ENCODE measurements around the gene ITGB1BP1.

Gene ITGB1BP1

GRCh38 chr2:9430316-9431293 is 7.3 kb upstream of the ITGB1BP1 start:
- TF ChIP-seq TEAD4 (IDR thresholded peaks at IDR 0.05): no peak
- no peak for TF ChIP-seq NFIC (IDR thresholded peaks at IDR 0.05)
- TF ChIP-seq FOXM1 (IDR thresholded peaks at IDR 0.05; ENCODE audit: borderline replicate concordance, low read depth): no peak
- TF ChIP-seq CEBPB (IDR thresholded peaks at IDR 0.05): no peak
- TF ChIP-seq TCF12 (IDR thresholded peaks at IDR 0.05; ENCODE audit: low read depth): no peak
- TF ChIP-seq CREB1 (IDR thresholded peaks at IDR 0.05; ENCODE audit: low read depth): no peak
- no peak for TF ChIP-seq YY1 (IDR thresholded peaks at IDR 0.05; ENCODE audit: low read depth)
- no peak for TF ChIP-seq RAD21 (IDR thresholded peaks at IDR 0.05; ENCODE audit: low read depth)
- no peak for TF ChIP-seq MAX (IDR thresholded peaks at IDR 0.05)
- TF ChIP-seq EP300 (IDR thresholded peaks at IDR 0.05; ENCODE audit: borderline replicate concordance): no peak
- no peak for TF ChIP-seq TAF1 (IDR thresholded peaks at IDR 0.05; ENCODE audit: low read depth)
- TF ChIP-seq EGR1 (IDR thresholded peaks at IDR 0.05): no peak
- TF ChIP-seq USF1 (IDR thresholded peaks at IDR 0.05): no peak
- TF ChIP-seq ZBTB7A (IDR thresholded peaks at IDR 0.05; ENCODE audit: low read depth): no peak
- no peak for TF ChIP-seq REST (IDR thresholded peaks at IDR 0.05; ENCODE audit: low read depth)

GRCh38 chr2:9428965-9429577 is 5.7 kb upstream of the ITGB1BP1 start:
- TF ChIP-seq REST (IDR thresholded peaks at IDR 0.05; ENCODE audit: low read depth) (no peak), RAD21 (IDR thresholded peaks at IDR 0.05; ENCODE audit: low read depth) (no peak), ZBTB7A (IDR thresholded peaks at IDR 0.05; ENCODE audit: low read depth) (no peak), FOXM1 (IDR thresholded peaks at IDR 0.05; ENCODE audit: borderline replicate concordance, low read depth) (no peak), NFIC (IDR thresholded peaks at IDR 0.05) (no peak), TAF1 (IDR thresholded peaks at IDR 0.05; ENCODE audit: low read depth) (no peak)

- no peak for TF ChIP-seq TCF12 (IDR thresholded peaks at IDR 0.05; ENCODE audit: low read depth)
- no peak for TF ChIP-seq EGR1 (IDR thresholded peaks at IDR 0.05)
- TF ChIP-seq TAF1 (IDR thresholded peaks at IDR 0.05; ENCODE audit: low read depth): no peak
- TF ChIP-seq NFIC (IDR thresholded peaks at IDR 0.05): no peak
- no peak for TF ChIP-seq REST (IDR thresholded peaks at IDR 0.05; ENCODE audit: low read depth)
- TF ChIP-seq CREB1 (IDR thresholded peaks at IDR 0.05; ENCODE audit: low read depth): no peak
- no peak for TF ChIP-seq ZBTB7A (IDR thresholded peaks at IDR 0.05; ENCODE audit: low read depth)
- TF ChIP-seq MAX (IDR thresholded peaks at IDR 0.05): no peak
These were observed 1.3 kb upstream of the ITGB1BP1 start for GRCh38 chr2:9424447-9425164.

GRCh38 chr2:9423922-9424272 is 569 bp upstream of the ITGB1BP1 start:
- TF ChIP-seq REST (IDR thresholded peaks at IDR 0.05; ENCODE audit: low read depth) (no peak), USF1 (IDR thresholded peaks at IDR 0.05) (no peak), MAX (IDR thresholded peaks at IDR 0.05) (no peak)
